ENCODE data around the gene CTSE.

CTSE gene

DNA sequence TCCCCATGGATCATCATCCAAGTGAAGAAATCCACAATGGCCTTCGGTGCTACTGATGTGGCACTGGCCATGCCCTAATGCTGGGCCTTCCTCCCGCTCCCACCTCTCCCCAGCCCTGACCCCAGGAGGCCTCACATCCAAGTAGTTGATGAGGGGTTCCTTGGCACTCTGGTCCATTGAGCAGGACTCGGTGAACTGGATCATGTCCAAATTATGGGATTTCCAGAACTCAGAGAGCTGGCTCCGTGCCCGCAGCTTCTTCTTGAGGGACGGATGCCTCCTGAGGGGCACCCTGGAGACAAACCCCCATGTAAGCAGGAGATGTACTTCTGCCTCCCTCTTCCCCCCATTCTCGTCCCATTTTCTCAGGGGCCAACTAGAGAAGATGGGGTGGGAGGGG, 929 bp downstream of the CTSE start:
- TF ChIP-seq, protein P1, sequence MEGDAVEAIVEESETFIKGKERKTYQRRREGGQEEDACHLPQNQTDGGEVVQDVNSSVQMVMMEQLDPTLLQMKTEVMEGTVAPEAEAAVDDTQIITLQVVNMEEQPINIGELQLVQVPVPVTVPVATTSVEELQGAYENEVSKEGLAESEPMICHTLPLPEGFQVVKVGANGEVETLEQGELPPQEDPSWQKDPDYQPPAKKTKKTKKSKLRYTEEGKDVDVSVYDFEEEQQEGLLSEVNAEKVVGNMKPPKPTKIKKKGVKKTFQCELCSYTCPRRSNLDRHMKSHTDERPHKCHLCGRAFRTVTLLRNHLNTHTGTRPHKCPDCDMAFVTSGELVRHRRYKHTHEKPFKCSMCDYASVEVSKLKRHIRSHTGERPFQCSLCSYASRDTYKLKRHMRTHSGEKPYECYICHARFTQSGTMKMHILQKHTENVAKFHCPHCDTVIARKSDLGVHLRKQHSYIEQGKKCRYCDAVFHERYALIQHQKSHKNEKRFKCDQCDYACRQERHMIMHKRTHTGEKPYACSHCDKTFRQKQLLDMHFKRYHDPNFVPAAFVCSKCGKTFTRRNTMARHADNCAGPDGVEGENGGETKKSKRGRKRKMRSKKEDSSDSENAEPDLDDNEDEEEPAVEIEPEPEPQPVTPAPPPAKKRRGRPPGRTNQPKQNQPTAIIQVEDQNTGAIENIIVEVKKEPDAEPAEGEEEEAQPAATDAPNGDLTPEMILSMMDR (IDR thresholded peaks at IDR 0.05), result no peak
- Histone ChIP-seq H3K36me3 (no peaks in the 10 kb centered on the region), H3K4me1 (ENCODE audit: control insufficient read depth in 1 of 2, insufficient read depth in 1 of 2, low read depth in 1 of 2, low read length in 1 of 2) (no peaks in the 10 kb centered on the region), H3K4me3 (ENCODE audit: low read depth in 1 of 2, low read length in 1 of 2) (no peak overlapping the region), H3K9me3 (no peaks in the 10 kb centered on the region), H3K27me3 (no peaks in the 10 kb centered on the region), H3K27ac (no peak overlapping the region)

DNA sequence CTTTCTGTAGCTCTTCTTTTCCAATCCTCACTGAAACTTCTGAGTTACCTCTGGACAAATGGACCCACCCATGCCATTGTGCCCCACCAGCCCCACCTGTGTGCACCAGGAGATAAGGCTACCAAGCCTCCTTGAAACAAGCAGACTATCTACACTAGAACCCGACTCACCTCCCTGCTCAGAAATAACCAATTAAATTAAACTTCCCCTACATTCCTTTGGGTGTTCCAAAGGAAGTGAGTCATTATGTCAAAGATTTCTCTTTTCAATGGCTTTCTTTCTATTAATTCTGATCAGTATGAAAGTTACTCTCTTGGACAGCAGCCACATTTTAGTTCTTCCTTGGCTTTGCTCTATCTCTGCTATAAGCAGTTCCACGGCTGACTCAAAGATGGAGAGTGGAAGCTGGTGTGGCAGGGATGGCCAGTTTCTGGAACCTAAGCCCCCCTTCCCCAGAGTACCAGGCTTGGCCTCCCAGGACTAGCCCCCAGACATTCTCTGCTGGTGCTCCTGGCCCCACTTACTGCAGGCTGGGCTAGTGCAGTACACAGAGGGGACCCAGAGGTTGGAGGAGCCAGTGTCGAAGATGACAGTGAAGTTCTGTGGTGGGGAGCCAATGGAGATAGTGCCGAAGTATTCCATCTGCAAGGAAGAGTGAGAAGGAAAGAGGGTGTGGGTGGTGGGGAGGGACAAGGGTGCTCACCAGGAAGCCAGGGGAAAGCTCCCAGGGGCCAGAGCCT, 1.9 kb downstream of the CTSE start:
- Histone ChIP-seq H3K27ac (no peak overlapping the region), H3K4me3 (ENCODE audit: low read depth in 1 of 2, low read length in 1 of 2) (no peak overlapping the region), H3K4me1 (ENCODE audit: control insufficient read depth in 1 of 2, insufficient read depth in 1 of 2, low read depth in 1 of 2, low read length in 1 of 2) (no peaks in the 10 kb centered on the region), H3K9me3 (no peaks in the 10 kb centered on the region), H3K27me3 (no peaks in the 10 kb centered on the region), H3K36me3 (no peaks in the 10 kb centered on the region)
- TF ChIP-seq, protein P1 (IDR thresholded peaks at IDR 0.05), result no peak

- TF ChIP-seq, protein P1 (IDR thresholded peaks at IDR 0.05), result no peak
These were observed 2.6 kb downstream of the CTSE start for GRCh38 chr1:206021008-206021625.

DNA sequence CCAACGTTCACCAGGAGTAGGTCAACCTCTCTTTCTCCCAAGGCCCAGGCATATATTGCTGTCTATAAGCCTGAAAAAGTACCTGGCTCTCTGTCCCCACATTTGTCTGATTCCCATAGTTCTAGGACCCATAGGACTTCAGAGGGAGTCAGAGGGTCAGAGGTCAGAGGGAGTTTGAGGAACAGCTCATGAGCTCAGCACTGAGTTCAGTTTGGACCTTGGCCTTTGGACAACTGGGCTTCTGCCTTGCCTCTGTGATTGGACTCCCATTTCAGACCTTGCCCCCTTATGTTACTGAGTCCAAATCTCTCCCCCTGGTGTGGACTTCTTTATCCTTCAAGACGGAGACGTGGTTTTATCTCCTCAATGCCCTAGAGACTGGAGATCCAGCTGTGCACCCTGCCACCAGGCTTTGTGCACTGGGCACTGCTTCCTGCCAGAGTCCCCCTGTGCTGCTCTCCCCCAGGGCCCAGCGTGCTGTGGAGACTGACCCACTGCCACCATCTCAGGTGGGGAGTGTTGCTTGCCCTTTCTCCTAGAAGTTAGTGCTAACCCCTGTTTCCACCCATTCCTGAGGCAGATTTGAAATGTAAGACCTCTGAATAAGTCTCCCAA, 3.2 kb downstream of the CTSE start:
- TF ChIP-seq, protein P1 (IDR thresholded peaks at IDR 0.05), result no peak
- no peak overlapping the region for H3K4me3 ChIP-seq (ENCODE audit: low read depth in 1 of 2, low read length in 1 of 2)
- no peaks in the 10 kb centered on the region for H3K9me3 ChIP-seq

More at GRCh38 chr1:206021008-206021625, 2.6 kb downstream of the CTSE start:
- H3K27me3 ChIP-seq, result no peaks in the 10 kb centered on the region
- no peak overlapping the region for H3K4me3 ChIP-seq (ENCODE audit: low read depth in 1 of 2, low read length in 1 of 2)
- no peak overlapping the region for H3K27ac ChIP-seq
- H3K9me3 ChIP-seq, result no peaks in the 10 kb centered on the region
- H3K36me3 ChIP-seq, result no peaks in the 10 kb centered on the region
- H3K4me1 ChIP-seq (ENCODE audit: control insufficient read depth in 1 of 2, insufficient read depth in 1 of 2, low read depth in 1 of 2, low read length in 1 of 2), result no peaks in the 10 kb centered on the region

DNA sequence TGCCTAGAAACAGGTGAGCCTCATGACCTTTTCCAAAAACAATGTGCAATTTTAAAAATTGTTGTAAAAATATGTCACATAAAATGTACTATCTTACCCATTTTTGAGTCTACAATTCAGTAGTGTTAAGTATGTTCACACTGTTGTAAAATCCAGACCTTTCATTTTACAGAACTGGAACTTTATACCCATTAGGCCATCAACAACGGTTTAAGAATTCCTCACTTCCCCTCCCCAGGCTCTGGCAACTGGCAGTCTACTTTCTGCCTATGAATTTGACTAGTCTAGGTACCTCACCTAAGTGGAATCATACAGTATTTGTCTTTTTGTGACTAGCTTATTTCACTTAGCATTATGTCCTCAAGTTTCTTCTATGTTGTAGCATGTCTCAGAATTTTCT, 8.6 kb downstream of the CTSE start:
- H3K36me3 ChIP-seq, result no peaks in the 10 kb centered on the region
- no peak overlapping the region for H3K4me3 ChIP-seq (ENCODE audit: low read depth in 1 of 2, low read length in 1 of 2)
- H3K27ac ChIP-seq, result no peak overlapping the region
- peaks cover 19 to 25% of the 10 kb centered on the region in 2 experiments for H3K4me1 ChIP-seq (ENCODE audit: control insufficient read depth in 1 of 2, insufficient read depth in 1 of 2, low read depth in 1 of 2, low read length in 1 of 2)
- H3K9me3 ChIP-seq, result no peaks in the 10 kb centered on the region
- no peaks in the 10 kb centered on the region for H3K27me3 ChIP-seq
- TF ChIP-seq, protein P1 (IDR thresholded peaks at IDR 0.05), result no peak

More for the DNA sequence above, 3.2 kb downstream of the CTSE start:
- H3K4me1 ChIP-seq (ENCODE audit: control insufficient read depth in 1 of 2, insufficient read depth in 1 of 2, low read depth in 1 of 2, low read length in 1 of 2), result no peaks in the 10 kb centered on the region
- H3K27ac ChIP-seq, result no peak overlapping the region
- H3K27me3 ChIP-seq, result no peaks in the 10 kb centered on the region
- H3K36me3 ChIP-seq, result no peaks in the 10 kb centered on the region
